Hepatocyte (in vitro differentiated cells): ENCODE measurements around the gene ADGRD1.

ENCODE experiments used
- CTCF ChIP-seq: fragments of 200-600 bp; sonication (generic); IDR thresholded peaks from 2 replicates; pipeline ENCODE4 v1.5.1; 2016; ENCODE audit warnings: antibody characterized with exemption, mild to moderate bottlenecking; ENCODE audit not compliant: poor library complexity
- EZH2phosphoT487 ChIP-seq: fragments of 200-600 bp; sonication (generic); IDR thresholded peaks from one replicate; pipeline ENCODE4 v1.6.1; 2018; ENCODE audit warnings: antibody characterized with exemption, mild to moderate bottlenecking, low read depth, moderate library complexity; ENCODE audit not compliant: unreplicated experiment, severe bottlenecking

- TF ChIP-seq CTCF = no peak
- TF ChIP-seq EZH2phosphoT487 = no peak
Observed at GRCh38 chr12:130976171-130976720, 22.5 kb downstream of the ADGRD1 start.
